Endothelial cell of umbilical vein (primary cell): ENCODE data around the gene HTR2C. TPM values are rescaled to one million over a fixed set of nuclear protein-coding genes. Genes with fewer than 3 reads are reported as not detected.
"Not testable (repeated sequence)": the region's sequence is repeated elsewhere in the genome, so short reads cannot be mapped to it uniquely, and the experiment has no call there.

Experiments
- BruUV-seq: library from RNA; stranded (reverse); fragments of 400-500 nt; replicated peaks from 2 replicates; lab custom pipeline; 2021; lab: Mats Ljungman, UMichigan
- CTCF ChIA-PET: fragments of 300-600, 350-600 bp; sonication (Branson Sonifier 250); formaldehyde crosslinking; loops from one replicate; lab custom pipeline; 2021; ENCODE audit warnings: antibody characterized with exemption, inconsistent platforms; lab: Charles Lee
- POLR2A ChIA-PET: fragments of 300-600, 350-600 bp; sonication (Branson Sonifier 250); formaldehyde crosslinking; loops from one replicate; lab custom pipeline; 2021; ENCODE audit warnings: antibody characterized with exemption, inconsistent platforms; lab: Charles Lee
- DNase-seq: peaks from one replicate; pipeline ENCODE4 v3.0.0-alpha.2; 2011; ENCODE audit warnings: low read depth, low spot score
- FAIRE-seq: peaks from 2 replicates; lab custom pipeline; 2011; peaks lifted over from hg19 to GRCh38; lab: Jason Lieb, UNC
- H2AFZ ChIP-seq: 2 replicates; pipeline ENCODE4 v1.6.0; 2012; ENCODE audit warnings: low read depth, low read length, control low read depth, inconsistent platforms
- H3K27ac ChIP-seq: 2 replicates; pipeline ENCODE4 v1.5.1; 2011; ENCODE audit warnings: low read depth, mild to moderate bottlenecking, control low read depth, low read length, moderate library complexity; ENCODE audit not compliant: insufficient read depth
- H3K27me3 ChIP-seq, 2 experiments: 2 replicates each; pipeline versions ENCODE4 v1.6.0 to v1.6.1; 2011; ENCODE audit warnings: low read length in 2 of 2, mixed read lengths in 1 of 2; ENCODE audit not compliant: control insufficient read depth in 2 of 2, insufficient read depth in 2 of 2
- H3K36me3 ChIP-seq, 2 experiments: 2 replicates in 1 of 2; 3 replicates in 1 of 2; pipeline ENCODE4 v1.5.1; 2011; ENCODE audit warnings: low read length in 2 of 2, mild to moderate bottlenecking in 1 of 2, moderate library complexity in 1 of 2; ENCODE audit not compliant: control insufficient read depth in 2 of 2, insufficient read depth in 2 of 2; ENCODE audit errors: extremely low read depth in 1 of 2
- H3K4me1 ChIP-seq: 3 replicates; pipeline ENCODE4 v1.5.1; 2011; ENCODE audit warnings: mild to moderate bottlenecking, low read length; ENCODE audit not compliant: control insufficient read depth, insufficient read depth; ENCODE audit errors: extremely low read depth
- H3K4me2 ChIP-seq: 2 replicates; pipeline ENCODE4 v1.6.1; 2011; ENCODE audit warnings: low read length, control low read depth, mixed read lengths; ENCODE audit not compliant: insufficient read depth
- H3K4me3 ChIP-seq, 3 experiments: fragments of 200-600 bp in 1 of 3; sonication (generic), shearing (Covaris generic) in 1 of 3; replicated peaks in 1 of 3; 2 replicates each; pipeline ENCODE4 v1.5.1; 2011 to 2016; ENCODE audit warnings: control low read depth in 3 of 3, low read length in 3 of 3, mild to moderate bottlenecking in 2 of 3, inconsistent platforms in 1 of 3, low read depth in 1 of 3, moderate library complexity in 1 of 3; ENCODE audit not compliant: insufficient read depth in 1 of 3
- H3K79me2 ChIP-seq: 2 replicates; pipeline ENCODE4 v1.6.0; 2012; ENCODE audit warnings: low read length, inconsistent platforms; ENCODE audit not compliant: control insufficient read depth, insufficient read depth
- H3K9ac ChIP-seq: replicated peaks from 2 replicates; pipeline ENCODE3; 2011; ENCODE audit warnings: low read length, control low read depth; ENCODE audit not compliant: insufficient read depth; ENCODE audit errors: extremely low read depth
- H3K9me1 ChIP-seq: replicated peaks from 3 replicates; pipeline ENCODE4 v1.6.0; 2011; ENCODE audit warnings: mild to moderate bottlenecking, low read length; ENCODE audit not compliant: control insufficient read depth, insufficient read depth; ENCODE audit errors: extremely low read depth
- H3K9me3 ChIP-seq: replicated peaks from 2 replicates; pipeline ENCODE4 v1.5.1; 2012; ENCODE audit warnings: low read length, inconsistent platforms; ENCODE audit not compliant: control insufficient read depth, insufficient read depth
- H4K20me1 ChIP-seq: replicated peaks from 2 replicates; pipeline ENCODE3; 2011; ENCODE audit warnings: mild to moderate bottlenecking, low read length; ENCODE audit not compliant: control insufficient read depth, insufficient read depth; ENCODE audit errors: extremely low read depth
- EZH2 ChIP-seq: IDR thresholded peaks from 2 replicates; pipeline ENCODE4 v1.6.1; 2012; ENCODE audit warnings: borderline replicate concordance, low read depth, mild to moderate bottlenecking, moderate library complexity, low read length, inconsistent platforms; ENCODE audit not compliant: severe bottlenecking
- FOS ChIP-seq: IDR thresholded peaks from 2 replicates; pipeline ENCODE4 v1.6.1; 2011; ENCODE audit warnings: mild to moderate bottlenecking, low read length, moderate library complexity, borderline replicate concordance; ENCODE audit not compliant: insufficient read depth
- GATA2 ChIP-seq: IDR thresholded peaks from 2 replicates; pipeline ENCODE4 v1.7.0; 2011; ENCODE audit warnings: low read depth, mild to moderate bottlenecking, moderate library complexity, mixed read lengths, low read length; ENCODE audit not compliant: insufficient read length, insufficient read depth
- JUN ChIP-seq: IDR thresholded peaks from 2 replicates; pipeline ENCODE4 v1.6.1; 2011; ENCODE audit warnings: borderline replicate concordance, low read depth; ENCODE audit not compliant: insufficient read length, insufficient read depth
- MYC ChIP-seq: IDR thresholded peaks from one replicate; pipeline ENCODE4 v1.6.1; 2011; ENCODE audit warnings: mild to moderate bottlenecking, low read depth, low read length
- POLR2A ChIP-seq: IDR thresholded peaks from 2 replicates; pipeline ENCODE4 v1.6.1; 2012; ENCODE audit warnings: low read depth, mild to moderate bottlenecking, control low read depth, low read length
- POLR2AphosphoS5 ChIP-seq: IDR thresholded peaks from 2 replicates; pipeline ENCODE4 v1.6.1; 2012; ENCODE audit warnings: low read depth, mild to moderate bottlenecking, control low read depth, low read length, moderate library complexity; ENCODE audit not compliant: insufficient read depth
- dilution Hi-C: fragments of 300-500 bp; cut with MboI; formaldehyde crosslinking; loops from one replicate; pipeline ENCODE4 v1.15.0; 2019; ENCODE audit warnings: low sequenced_read_pairs; ENCODE audit not compliant: extremely low pct_ligation_motif_present
- intact Hi-C: fragments of 100-400 bp; cut with micrococcal nuclease; formaldehyde crosslinking; loops from one replicate; pipeline ENCODE4 v1.10.0; 2022
- polyA plus RNA-seq, 4 experiments: library from polyadenylated mRNA; depleted of rRNA in 3 of 4; stranded (reverse) in 3 of 4; unstranded in 1 of 4; fragments of >200 nt; gene quantifications; 2 replicates each; pipeline versions ENCODE4 v1.2.1 to v1.2.3, GENCODE V29; 2011 to 2012; ENCODE audit warnings: missing spikeins in 1 of 4
- total RNA-seq: library from RNA; stranded (reverse); gene quantifications from 2 replicates; pipeline ENCODE4 v1.2.3, GENCODE V29; 2021
- TF ChIP-seq, protein P1 (sequence below), 2 donors: IDR thresholded peaks; 1 replicate in 1 of 2; 2 replicates in 1 of 2; pipeline ENCODE4 v1.5.1; 2011; ENCODE audit warnings: low read length in 2 of 2, mild to moderate bottlenecking in 2 of 2, moderate library complexity in 2 of 2, control low read depth in 1 of 2, inconsistent platforms in 1 of 2, low read depth in 1 of 2; ENCODE audit not compliant: insufficient read depth in 1 of 2; ENCODE audit errors: extremely low read depth in 1 of 2
- TF ChIP-seq, protein P2 (sequence below): IDR thresholded peaks from 2 replicates; pipeline ENCODE4 v1.6.1; 2011; ENCODE audit not compliant: insufficient read depth, insufficient read length

The HTR2C gene
- total and polyA plus RNA-seq, 2 donors (not counting 3 experiments of a cell fraction or from before 2014, with no cell fraction given): not detected

DNA sequence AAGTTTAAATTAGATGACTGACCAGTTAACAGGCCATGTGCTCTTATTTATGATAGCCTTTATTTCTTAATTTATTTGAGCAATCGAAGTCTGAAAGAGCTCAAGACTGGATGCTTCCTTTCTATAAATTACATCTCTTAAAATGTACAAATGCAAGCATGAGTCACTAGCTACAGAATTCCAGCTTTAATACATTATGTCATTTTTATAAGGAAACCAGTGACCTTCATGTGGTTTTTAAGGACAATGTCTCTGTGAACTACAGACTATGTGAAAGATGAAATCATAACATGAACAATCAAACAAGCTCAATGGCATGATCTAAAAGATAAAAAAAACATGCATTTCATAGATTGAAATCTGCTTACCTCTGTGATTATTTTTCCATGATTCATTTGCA is 15.4 kb downstream of the HTR2C start:
- Histone ChIP-seq H3K79me2 (no peaks in the 10 kb centered on the region), H3K9ac (no peak overlapping the region), H3K4me1 (no peaks in the 10 kb centered on the region), H3K4me2 (no peak overlapping the region), H2AFZ (no peak overlapping the region), H3K4me3 (no peak overlapping the region), H3K27me3 (no peaks in the 10 kb centered on the region), H3K36me3 (no peaks in the 10 kb centered on the region), H3K9me1 (no peaks in the 10 kb centered on the region), H3K27ac (no peak overlapping the region), H3K9me3 (no peaks in the 10 kb centered on the region), H4K20me1 (no peaks in the 10 kb centered on the region)
- intact Hi-C loops (no loop called here), dilution Hi-C loops (no loop called here)
- FAIRE-seq: no peak
- CTCF ChIA-PET: interaction anchor here (0.6 kb wide), 1 partner anchor 12 kb away, joined by 3 read pairs; no protein-coding TSS in a partner anchor
- POLR2A ChIA-PET: no interaction called here
- no peak for TF ChIP-seq JUN
- no peak for TF ChIP-seq GATA2
- no TSS peak for BruUV-seq
- no peak for DNase-seq

DNA sequence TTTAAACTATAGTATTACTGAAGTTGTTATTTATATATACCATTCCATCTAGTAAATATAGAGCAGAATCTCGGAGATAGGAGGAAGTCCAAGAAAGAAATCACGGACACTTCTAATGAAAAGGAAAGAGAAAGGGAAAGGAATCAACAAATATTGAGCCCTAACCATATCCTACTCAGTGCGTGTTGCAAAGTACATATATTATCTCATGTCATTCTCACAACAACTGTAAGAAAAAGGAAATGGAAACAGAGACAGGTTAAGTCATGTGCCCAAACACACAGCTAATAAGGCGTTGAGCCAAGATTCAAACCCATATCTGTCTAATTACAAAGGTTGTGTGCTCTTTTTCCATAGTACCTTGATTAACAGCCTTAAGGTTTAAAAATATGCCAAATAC is 16.0 kb downstream of the HTR2C start:
- Histone ChIP-seq H3K79me2 (no peaks in the 10 kb centered on the region), H3K27ac (no peak overlapping the region), H3K9me1 (no peaks in the 10 kb centered on the region), H3K9ac (no peak overlapping the region), H3K9me3 (no peaks in the 10 kb centered on the region), H3K4me1 (no peaks in the 10 kb centered on the region), H3K4me2 (no peak overlapping the region), H3K27me3 (no peaks in the 10 kb centered on the region), H2AFZ (no peak overlapping the region), H4K20me1 (no peaks in the 10 kb centered on the region), H3K36me3 (no peaks in the 10 kb centered on the region), H3K4me3 (no peak overlapping the region)
- dilution Hi-C loops (no loop called here), intact Hi-C loops (no loop called here)
- BruUV-seq: no TSS peak
- TF ChIP-seq POLR2A: no peak
- TF ChIP-seq, protein P1, sequence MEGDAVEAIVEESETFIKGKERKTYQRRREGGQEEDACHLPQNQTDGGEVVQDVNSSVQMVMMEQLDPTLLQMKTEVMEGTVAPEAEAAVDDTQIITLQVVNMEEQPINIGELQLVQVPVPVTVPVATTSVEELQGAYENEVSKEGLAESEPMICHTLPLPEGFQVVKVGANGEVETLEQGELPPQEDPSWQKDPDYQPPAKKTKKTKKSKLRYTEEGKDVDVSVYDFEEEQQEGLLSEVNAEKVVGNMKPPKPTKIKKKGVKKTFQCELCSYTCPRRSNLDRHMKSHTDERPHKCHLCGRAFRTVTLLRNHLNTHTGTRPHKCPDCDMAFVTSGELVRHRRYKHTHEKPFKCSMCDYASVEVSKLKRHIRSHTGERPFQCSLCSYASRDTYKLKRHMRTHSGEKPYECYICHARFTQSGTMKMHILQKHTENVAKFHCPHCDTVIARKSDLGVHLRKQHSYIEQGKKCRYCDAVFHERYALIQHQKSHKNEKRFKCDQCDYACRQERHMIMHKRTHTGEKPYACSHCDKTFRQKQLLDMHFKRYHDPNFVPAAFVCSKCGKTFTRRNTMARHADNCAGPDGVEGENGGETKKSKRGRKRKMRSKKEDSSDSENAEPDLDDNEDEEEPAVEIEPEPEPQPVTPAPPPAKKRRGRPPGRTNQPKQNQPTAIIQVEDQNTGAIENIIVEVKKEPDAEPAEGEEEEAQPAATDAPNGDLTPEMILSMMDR (IDR thresholded peaks at IDR 0.05; ENCODE audit: extremely low read depth in 1 of 2, insufficient read depth in 1 of 2, low read depth in 1 of 2, low read length in 2 of 2): no peak
- TF ChIP-seq, protein P2, sequence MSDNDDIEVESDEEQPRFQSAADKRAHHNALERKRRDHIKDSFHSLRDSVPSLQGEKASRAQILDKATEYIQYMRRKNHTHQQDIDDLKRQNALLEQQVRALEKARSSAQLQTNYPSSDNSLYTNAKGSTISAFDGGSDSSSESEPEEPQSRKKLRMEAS: no peak
- no peak for TF ChIP-seq EZH2
- no peak for TF ChIP-seq GATA2
- TF ChIP-seq FOS: no peak
- no peak for TF ChIP-seq JUN
- no peak for TF ChIP-seq POLR2AphosphoS5
- TF ChIP-seq MYC: no peak
- DNase-seq: no peak
- FAIRE-seq: no peak
- CTCF ChIA-PET: no interaction called here
- POLR2A ChIA-PET: no interaction called here

DNA sequence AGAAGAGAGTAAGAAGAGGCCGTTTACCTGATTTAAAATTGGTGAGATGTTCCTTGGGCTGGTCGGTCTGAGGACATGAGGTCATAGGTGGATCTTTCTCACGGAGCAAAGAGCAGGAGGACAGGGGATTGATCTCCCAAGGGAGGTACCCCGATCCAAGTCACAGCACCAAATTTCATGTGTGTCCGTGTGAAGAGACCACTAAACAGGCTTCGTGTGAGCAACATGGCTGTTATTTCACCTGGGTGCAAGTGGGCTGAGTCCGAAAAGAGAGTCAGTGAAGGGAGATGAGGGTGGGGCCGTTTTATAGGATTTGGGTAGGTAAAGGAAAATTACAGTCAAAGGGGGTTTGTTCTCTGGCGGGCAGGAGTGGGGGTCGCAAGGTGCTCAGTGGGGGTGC is 22.7 kb downstream of the HTR2C start:
- H2AFZ ChIP-seq, H3K4me2 ChIP-seq, POLR2A ChIA-PET, H3K9me3 ChIP-seq, H3K9ac ChIP-seq, H4K20me1 ChIP-seq, DNase-seq, CTCF ChIA-PET, dilution Hi-C loops, H3K36me3 ChIP-seq, H3K27me3 ChIP-seq, H3K27ac ChIP-seq, BruUV-seq, H3K4me1 ChIP-seq, H3K4me3 ChIP-seq, intact Hi-C loops, H3K79me2 ChIP-seq, H3K9me1 ChIP-seq, FAIRE-seq: not testable (repeated sequence)
